COLO668 (cell line): ENCODE results near the gene PRRX2.
"Not testable (repeated sequence)": the region's sequence is repeated elsewhere in the genome, so short reads cannot be mapped to it uniquely, and the experiment has no call there.

Experiments used
- DNase-seq: peaks from one replicate; lab custom pipeline; 2025; ENCODE audit not compliant: unreplicated experiment; lab: John Stamatoyannopoulos, UW

The PRRX2 gene

DNA sequence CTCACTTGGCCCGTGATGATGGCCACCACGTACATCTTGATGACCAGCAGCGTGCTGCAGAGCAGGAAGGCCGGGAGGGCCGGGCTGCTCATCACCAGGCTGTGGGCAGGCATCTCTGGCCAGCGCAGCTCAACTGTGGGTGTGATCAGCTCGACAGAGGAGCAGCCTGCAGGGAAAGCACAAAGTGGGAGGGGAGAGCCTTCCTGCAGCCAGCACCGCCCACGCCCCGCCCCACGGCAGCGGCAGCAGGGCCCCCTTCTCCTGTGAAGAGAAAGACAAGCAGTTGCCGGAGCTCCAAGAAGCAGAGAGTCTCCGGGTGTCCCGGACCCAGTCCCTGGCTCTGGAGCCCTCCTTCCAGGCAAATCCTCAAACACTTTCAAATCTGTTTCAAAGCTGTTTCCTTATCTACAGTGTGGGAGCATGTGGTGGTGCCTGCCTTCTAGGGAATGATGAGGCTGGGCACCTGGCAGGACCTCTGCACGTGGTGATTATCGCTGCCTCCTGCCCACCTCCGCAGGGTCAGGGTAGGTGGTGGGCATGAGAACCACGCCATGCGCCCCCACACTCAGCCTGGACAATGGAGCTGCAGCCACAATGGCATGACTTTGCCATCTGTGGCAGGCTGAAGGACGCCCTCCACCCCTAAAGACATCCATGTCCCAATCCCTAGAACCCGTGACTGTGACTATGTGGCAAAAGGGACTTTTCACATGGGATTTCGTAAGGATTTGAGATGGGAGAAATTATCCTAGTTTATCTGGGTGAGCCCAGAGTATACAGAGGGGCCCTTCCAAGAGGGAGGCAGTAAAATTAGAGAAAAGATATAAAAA is 87.7 kb downstream of the PRRX2 start, which contains the start of gene PTGES:
Gene PTGES, minus strand, starts transcription at position 143 of the 830 bp plus-strand sequence. Its CDS starts 30 bp downstream, at position 113.
- DNase-seq: peak; percentile 45

DNA sequence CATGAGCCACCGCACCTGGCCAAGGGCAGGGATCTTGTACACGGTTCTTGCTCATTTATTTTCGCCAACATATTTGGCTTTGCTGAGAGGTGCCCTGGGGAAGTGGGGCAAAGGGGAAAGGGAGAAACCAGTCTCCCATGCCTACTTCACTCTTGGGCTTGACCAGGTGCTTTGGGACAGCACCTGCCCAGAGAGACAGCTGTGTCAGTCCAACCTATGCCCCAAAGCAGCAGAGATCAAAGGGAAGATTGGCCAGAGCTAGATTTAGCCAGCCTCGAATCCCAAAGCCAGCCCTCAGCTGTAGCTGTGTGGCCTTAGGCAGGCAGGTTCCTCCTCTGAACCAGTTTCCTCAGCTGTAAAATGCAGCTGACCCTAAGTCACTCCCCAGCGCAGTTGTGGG is 89.7 kb downstream of the PRRX2 start:
- DNase-seq: no peak

DNA sequence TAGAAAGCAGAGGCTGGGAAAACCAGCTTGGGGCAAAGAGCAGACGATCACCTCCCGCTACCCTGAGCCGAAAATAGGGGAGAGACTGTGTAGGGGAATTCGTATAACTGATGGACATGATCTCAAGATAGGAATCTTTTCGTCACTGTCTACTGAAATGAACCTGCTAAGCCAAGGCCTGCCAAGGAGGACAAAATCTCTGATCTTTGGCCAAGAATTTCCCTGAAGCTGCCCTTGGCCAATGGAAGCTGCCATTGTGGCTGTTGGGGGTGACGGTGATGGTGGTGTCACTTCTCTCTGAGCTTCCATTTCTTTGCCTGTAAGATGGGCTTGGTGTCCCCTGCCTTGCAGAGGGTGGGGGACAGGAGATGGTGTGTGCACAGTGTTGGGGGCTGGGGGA is 90.7 kb downstream of the PRRX2 start:
- no peak for DNase-seq

DNA sequence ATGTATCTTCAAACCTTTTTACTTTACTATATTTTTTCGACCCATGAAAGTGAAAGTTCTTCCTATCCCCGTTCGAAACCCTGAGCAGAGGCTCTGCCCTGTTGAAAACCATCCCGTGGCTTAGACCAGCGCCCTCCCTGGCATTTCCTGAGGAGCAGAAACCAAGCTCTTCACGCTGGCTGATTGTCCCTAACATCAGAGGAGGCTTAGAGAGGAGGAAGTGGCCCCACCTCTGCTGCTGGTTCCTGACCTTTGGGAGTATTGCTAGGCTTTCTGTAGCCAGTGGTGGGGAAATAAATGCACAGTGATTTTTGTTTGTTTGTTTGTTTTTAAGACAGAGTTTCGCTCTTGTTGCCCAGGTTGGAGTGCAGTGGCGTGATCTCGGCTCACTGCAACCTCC is 91.6 kb downstream of the PRRX2 start:
- DNase-seq: no peak

DNA sequence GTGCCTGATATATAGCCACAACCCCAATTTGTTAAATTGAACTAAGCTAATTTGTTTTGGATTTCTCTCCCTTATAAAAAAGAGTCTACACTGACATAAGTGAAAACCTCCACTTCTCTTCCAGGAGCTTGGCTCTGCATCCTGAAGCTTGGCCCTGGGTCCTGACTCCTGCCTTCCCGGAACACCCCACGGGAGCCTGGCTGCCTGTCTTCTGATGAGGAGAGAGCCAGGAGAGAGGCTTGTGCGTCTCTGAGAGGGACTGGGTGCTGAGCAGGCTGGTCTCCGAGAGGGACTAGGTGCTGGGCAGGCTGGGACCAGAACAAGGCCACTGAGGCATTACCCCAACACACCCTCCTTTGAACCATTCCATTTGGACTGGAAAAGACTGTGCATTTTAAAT is 93.9 kb downstream of the PRRX2 start:
- no peak for DNase-seq

DNA sequence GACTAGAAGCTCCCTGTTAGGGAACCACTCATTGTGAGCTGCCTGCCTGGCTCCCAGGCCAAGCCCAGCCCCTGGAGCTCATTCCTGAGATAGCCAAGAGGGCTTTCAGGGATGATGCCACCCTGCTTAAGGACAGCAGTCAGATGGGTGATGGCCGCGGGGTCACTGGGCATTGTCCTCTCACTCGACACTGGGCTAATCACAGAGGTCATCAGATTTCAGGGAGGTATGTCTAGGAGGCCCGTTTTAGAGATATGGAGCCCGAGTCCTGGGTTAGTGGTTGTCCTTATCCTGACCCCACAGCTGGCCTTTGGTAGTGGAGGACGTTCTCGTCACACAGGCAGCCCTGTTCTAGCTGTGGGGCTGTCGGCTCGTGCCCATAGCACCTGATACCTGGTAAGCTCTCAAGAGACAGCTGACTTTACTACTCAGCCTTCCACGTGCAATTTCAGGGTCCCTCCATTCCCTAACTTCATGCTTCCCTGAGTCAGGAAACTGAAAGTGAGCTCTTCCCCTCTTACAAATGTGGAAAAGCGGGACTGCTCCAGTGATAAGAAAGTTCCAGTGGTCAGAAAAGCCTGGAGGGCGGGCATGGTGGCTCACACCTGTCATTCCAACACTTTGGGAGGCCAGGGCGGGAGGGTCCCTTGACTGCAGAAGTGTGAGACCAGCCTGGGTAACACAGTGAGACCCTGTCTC is 94.5 kb downstream of the PRRX2 start:
- DNase-seq: no peak

DNA sequence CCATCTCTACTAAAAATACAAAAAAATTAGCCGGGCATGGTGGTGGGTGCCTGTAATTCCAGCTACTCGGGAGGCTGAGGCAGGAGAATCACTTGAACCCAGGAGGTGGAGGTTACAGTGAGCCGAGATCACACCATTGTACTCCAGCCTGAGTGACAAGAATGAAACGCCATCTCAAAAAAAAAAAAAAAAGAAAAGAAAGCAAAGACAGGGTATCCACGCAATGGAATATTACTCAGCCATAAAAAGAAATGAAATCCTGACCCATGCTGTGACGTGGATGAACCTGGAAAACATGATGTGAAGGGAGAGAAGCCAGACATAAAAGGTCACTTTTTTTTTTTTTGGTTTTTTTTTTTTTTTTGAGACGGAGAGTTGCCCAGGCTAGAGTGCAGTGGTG is 95.3 kb downstream of the PRRX2 start:
- not testable (repeated sequence) for DNase-seq

DNA sequence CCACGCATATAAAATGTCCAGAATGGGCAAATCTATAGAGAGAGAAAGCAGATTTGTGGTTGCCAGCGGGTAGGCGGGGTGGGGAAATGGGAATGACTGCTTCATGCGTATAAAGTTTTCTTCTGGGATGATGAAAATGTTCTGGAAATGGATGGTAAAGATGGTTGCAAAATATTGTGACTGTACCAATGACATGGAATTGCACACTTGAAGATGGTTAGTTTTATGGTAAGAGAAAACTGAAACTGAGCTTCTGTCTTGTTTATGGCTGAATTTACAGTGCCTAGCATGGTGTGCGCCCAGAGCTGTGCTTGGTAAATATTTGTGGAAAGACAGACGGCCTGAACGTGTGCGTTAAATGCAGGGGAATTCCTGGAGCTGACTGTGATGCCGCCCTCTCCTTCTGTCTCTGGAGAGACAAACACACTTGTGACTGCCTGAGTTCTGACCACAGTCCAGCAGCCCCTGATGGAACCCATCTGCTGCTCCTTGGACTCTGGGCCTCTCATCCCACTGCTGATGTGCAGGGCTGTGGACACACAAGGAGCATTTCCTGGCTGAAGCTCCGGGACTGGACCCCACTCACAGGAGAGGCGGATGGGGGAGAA is 96.0 kb downstream of the PRRX2 start:
- peak; percentile 9 for DNase-seq

DNA sequence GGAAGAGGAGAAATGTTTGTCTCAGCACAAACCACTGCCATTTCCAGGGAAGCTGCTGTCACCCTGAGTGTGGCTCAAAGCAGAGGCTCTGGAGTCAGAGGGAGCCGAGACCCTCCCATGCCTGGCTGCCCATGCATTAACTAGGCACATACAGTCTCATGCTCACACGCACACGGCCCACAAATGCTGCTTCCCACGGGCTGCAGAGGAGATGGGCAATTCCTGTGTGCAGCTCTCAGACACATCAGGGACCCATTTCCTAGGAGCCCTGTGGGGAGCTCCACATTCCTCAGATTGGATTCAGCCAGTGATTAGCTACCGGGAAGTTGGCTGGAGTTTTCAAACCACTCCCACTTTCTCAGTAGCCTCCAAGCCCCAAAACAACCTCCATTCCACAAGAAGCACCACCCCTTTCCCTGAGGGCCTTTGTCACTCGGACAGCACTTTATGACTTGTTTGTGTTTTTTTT is 96.5 kb downstream of the PRRX2 start:
- no peak for DNase-seq

DNA sequence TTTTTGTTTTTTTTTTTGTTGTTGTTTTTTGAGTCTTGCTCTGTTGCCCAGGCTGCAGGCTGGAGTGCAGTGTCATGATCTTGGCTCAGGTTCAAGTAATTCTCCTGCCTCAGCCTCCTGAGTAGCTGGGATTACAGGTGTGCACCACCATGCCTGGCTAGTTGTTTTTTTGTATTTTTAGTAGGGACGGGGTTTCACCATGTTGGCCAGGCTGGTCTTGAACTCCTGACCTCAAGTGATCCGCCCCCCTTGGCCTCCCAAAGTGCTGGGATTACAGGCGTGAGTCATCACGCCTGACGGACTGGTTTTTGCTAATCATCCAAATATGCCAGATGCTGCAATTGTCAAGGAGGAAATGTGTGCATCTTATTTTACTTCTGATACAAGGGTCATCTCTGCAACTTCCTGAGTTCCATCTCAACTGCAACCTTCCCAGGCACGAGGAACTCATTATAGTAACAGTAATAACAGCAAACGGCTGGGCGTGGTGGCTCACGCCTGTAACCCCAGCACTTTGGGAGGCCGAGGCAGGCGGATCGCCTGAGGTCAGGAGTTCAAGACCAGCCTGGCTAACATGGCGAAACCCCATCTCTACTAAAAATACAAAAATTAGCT is 97.0 kb downstream of the PRRX2 start:
- not testable (repeated sequence) for DNase-seq

DNA sequence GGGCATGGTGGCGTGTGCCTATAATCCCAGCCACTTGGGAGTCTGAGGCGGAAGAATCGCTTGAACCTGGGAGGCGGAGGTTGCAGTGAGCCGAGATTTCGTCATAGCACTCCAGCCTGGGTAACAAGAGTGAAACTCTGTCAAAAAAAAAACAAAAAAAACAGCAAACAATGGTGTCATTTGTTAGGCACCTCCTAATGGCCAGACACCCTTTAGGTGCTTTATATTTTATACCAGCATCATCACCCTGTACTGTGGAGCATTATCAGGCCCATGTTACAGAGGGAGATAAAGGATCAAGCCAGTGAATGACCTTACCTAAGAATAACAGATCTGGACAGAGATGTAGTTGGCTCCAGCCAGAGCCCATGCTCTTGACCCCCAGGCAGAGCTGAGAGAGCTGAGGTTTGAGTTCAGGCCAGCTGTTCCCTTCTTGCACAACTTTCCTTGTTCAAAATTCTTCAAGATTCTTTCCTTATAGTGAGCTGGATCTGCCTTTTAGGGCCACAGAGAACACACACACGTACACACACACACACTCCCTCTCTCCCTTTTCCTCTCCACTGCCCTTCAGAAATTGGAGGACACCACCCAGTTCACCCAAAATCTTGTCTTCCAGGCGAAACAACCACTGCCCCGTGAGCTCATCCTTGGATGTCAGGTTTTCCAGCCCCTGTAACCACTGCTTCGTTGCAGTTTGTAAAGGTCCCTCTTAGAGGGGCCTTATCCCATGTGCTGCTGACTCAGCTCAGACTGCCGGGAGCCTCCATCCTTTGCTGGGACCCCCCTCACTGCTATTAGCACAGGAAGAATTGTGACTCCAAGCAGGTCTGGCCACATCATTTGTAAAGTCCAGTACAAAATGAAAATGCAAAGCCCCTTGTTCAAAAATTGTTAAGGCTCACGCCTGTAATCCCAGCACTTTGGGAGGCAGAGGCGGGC is 97.8 kb downstream of the PRRX2 start:
- DNase-seq: no peak

DNA sequence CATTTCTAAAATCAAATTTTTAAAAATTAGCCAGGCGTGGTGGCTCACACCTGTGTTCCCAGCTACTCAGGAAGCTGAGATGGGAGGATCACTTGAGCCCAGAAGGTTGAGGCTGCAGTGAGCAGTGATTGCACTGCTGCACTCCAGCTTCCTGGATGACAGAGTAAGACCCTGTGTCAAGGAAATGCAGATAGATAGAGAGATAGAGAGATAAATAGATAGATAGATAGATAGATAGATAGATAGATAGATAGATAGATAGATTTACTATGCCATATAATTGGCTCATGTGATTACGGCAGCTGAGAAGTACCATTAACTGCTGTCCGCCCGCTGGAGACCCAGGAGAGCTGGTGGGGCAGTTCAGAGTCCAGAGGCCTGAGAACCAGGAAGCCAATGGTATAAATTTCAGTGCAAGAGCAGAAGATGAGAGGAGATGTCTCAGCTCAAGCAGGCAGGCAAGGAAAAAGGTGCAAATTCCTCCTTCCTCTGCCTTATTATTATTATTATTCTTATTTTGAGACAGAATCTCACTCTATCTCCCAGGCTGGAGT is 100.4 kb downstream of the PRRX2 start:
- no peak for DNase-seq

DNA sequence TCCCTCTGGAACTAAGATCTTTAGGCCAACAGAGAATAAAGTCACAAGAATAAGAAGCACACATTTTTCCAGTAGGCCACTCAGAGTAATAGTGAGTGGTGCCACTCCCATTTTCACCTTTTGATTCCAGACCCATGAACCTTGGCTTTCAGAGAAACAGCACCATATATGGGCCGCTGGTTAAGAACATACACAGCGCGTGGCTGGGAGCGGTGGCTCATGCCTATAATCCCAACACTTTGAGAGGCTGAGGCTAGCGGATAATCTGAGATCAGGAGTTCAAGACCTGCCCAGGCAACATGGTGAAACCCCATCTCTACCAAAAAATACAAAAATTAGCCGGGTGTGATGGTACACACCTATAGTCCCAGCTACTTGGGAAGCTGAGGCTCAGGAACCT is 103.0 kb downstream of the PRRX2 start:
- DNase-seq: no peak

DNA sequence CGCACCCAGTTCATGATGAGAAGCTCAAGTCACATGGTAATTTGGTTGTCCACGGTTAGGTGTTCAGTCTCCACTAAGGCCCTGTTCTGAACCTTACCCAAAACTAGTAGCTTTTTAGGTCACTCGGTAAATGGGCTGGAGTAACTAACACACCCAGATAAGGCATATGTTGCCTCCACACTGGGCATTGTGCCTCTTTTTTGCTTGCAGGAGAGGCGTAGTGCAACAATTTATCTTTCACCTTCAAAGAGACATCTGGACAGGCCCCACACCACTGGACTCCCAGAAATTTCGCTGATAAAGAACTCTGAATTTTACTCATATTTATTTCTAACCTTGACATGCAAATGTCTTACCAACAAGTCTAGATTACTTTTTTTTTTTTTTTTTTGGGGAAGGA is 104.2 kb downstream of the PRRX2 start:
- no peak for DNase-seq

DNA sequence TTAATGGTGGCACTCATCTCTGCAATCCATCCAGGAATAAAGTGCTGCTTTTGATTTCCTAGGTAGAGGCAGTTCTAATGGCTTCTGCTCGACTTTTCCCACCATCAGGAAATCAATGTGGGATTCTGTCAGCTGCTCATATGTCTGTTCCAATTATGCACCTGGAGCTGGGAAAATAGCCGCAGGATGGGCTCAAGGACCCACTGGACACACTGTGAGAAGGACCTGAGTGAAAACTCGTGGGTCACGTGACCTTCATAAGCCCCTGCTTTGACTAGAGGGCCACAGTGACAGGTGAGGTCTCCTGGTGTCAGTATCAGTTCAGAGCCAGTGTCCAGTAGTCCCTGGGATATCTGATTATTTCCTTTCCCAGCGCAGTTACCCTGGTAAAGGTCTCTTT is 105.3 kb downstream of the PRRX2 start:
- DNase-seq: no peak
